ENCODE measurements around the gene NFXL1. TPM values are rescaled to one million over a fixed set of nuclear protein-coding genes. Genes with fewer than 3 reads are reported as not detected.

Gene NFXL1
- polyA plus RNA-seq, 1 donor (not counting 4 experiments of a cell fraction or from before 2014, with no cell fraction given) = 16.5 TPM

GRCh38 chr4:47891928-47892327 is 22.5 kb downstream of the NFXL1 start:
- TF ChIP-seq CTCF (optimal IDR thresholded peaks at IDR 0.05 in 1 of 3, IDR thresholded peaks at IDR 0.05 in 1 of 3, conservative IDR thresholded peaks at IDR 0.05 in 1 of 3; ENCODE audit: extremely low read depth in 1 of 3, insufficient read depth in 2 of 3, low read length in 3 of 3) = no peak
- no peak for TF ChIP-seq EZH2 (IDR thresholded peaks at IDR 0.05; ENCODE audit: low read length)
- no peak for DNase-seq (ENCODE audit: low read depth, low spot score)
- H3K36me3 ChIP-seq (ENCODE audit: control insufficient read depth in 2 of 2, extremely low read depth in 1 of 2, insufficient read depth in 2 of 2, low read length in 2 of 2) = peaks cover 16 to 20% of the 10 kb centered on the region in 2 experiments

GRCh38 chr4:47882228-47882627 is 32.2 kb downstream of the NFXL1 start:
- TF ChIP-seq CTCF (optimal IDR thresholded peaks at IDR 0.05 in 1 of 3, IDR thresholded peaks at IDR 0.05 in 1 of 3, conservative IDR thresholded peaks at IDR 0.05 in 1 of 3; ENCODE audit: extremely low read depth in 1 of 3, insufficient read depth in 2 of 3, low read length in 3 of 3) (no peak), EZH2 (IDR thresholded peaks at IDR 0.05; ENCODE audit: low read length) (no peak)
- Histone ChIP-seq H3K27me3 (ENCODE audit: control insufficient read depth, extremely low read depth, insufficient read depth, low read length) (no peaks in the 10 kb centered on the region), H3K4me1 (ENCODE audit: control insufficient read depth, extremely low read depth, insufficient read depth, low read length) (no peaks in the 10 kb centered on the region), H3K27ac (ENCODE audit: control insufficient read depth, insufficient read depth, low read length) (no peak overlapping the region), H3K9ac (ENCODE audit: control insufficient read depth, extremely low read depth, insufficient read depth, low read length) (no peak overlapping the region), H3K9me1 (ENCODE audit: control insufficient read depth, extremely low read depth, insufficient read depth, low read length) (no peaks in the 10 kb centered on the region), H3K79me2 (ENCODE audit: control insufficient read depth, insufficient read depth, low read length) (no peaks in the 10 kb centered on the region), H3K9me3 (ENCODE audit: control insufficient read depth, low read depth, low read length) (no peaks in the 10 kb centered on the region), H3K4me2 (ENCODE audit: control insufficient read depth, extremely low read depth, insufficient read depth, low read depth, low read length) (no peak overlapping the region), H3K4me3 (ENCODE audit: control insufficient read depth in 2 of 3, extremely low read depth in 1 of 3, insufficient read depth in 2 of 3, low read depth in 1 of 3, low read length in 3 of 3) (no peak overlapping the region), H2AFZ (ENCODE audit: control insufficient read depth, low read length) (no peak overlapping the region), H4K20me1 (ENCODE audit: control insufficient read depth, extremely low read depth, insufficient read depth, low read length) (no peaks in the 10 kb centered on the region), H3K36me3 (ENCODE audit: control insufficient read depth in 2 of 2, extremely low read depth in 1 of 2, insufficient read depth in 2 of 2, low read length in 2 of 2) (peaks cover 9 to 18% of the 10 kb centered on the region in 2 experiments)
- FAIRE-seq = no peak
- dilution Hi-C loops (cut with MboI; ENCODE audit: extremely low pct_ligation_motif_present, low sequenced_read_pairs) = no loop called here
- no peak for DNase-seq (ENCODE audit: low read depth, low spot score)

More at GRCh38 chr4:47891928-47892327, 22.5 kb downstream of the NFXL1 start:
- Histone ChIP-seq H3K79me2 (ENCODE audit: control insufficient read depth, insufficient read depth, low read length) (no peaks in the 10 kb centered on the region), H3K9me1 (ENCODE audit: control insufficient read depth, extremely low read depth, insufficient read depth, low read length) (no peaks in the 10 kb centered on the region), H3K4me2 (ENCODE audit: control insufficient read depth, extremely low read depth, insufficient read depth, low read depth, low read length) (no peak overlapping the region), H2AFZ (ENCODE audit: control insufficient read depth, low read length) (no peak overlapping the region), H3K4me3 (ENCODE audit: control insufficient read depth in 2 of 3, extremely low read depth in 1 of 3, insufficient read depth in 2 of 3, low read depth in 1 of 3, low read length in 3 of 3) (no peak overlapping the region), H3K27me3 (ENCODE audit: control insufficient read depth, extremely low read depth, insufficient read depth, low read length) (no peaks in the 10 kb centered on the region), H3K9ac (ENCODE audit: control insufficient read depth, extremely low read depth, insufficient read depth, low read length) (no peak overlapping the region), H4K20me1 (ENCODE audit: control insufficient read depth, extremely low read depth, insufficient read depth, low read length) (no peaks in the 10 kb centered on the region), H3K9me3 (ENCODE audit: control insufficient read depth, low read depth, low read length) (no peaks in the 10 kb centered on the region), H3K4me1 (ENCODE audit: control insufficient read depth, extremely low read depth, insufficient read depth, low read length) (no peaks in the 10 kb centered on the region), H3K27ac (ENCODE audit: control insufficient read depth, insufficient read depth, low read length) (no peak overlapping the region)
- dilution Hi-C loops (cut with MboI; ENCODE audit: extremely low pct_ligation_motif_present, low sequenced_read_pairs) = no loop called here
- no peak for FAIRE-seq
